CD4-positive, alpha-beta T cell treated with Interferon alpha-2 for 1 hour (primary cell): Measurements from ENCODE around the gene NAP1L4.

Experiments used
- DNase-seq, 2 donors: peaks; one replicate each; pipeline ENCODE4 v3.0.0-alpha.2; 2020 to 2022

Gene NAP1L4

GRCh38 chr11:2991452-2992233, 486 bp downstream of the NAP1L4 start:
- peak in 1 of 2 donors; percentile 33 for DNase-seq

- peak in 1 of 2 donors; percentile 39 for DNase-seq
Observed at GRCh38 chr11:2990617-2991451, 1.3 kb downstream of the NAP1L4 start.

- DNase-seq: no peak
Observed at GRCh38 chr11:2989551-2989950, 2.6 kb downstream of the NAP1L4 start.

GRCh38 chr11:2989006-2989405, 3.1 kb downstream of the NAP1L4 start:
- DNase-seq: peak in 1 of 2 donors; percentile 26

- DNase-seq: peak; percentile 16 to 48
Observed at GRCh38 chr11:2987881-2988861, 4.0 kb downstream of the NAP1L4 start.

GRCh38 chr11:2983908-2984307, 8.2 kb downstream of the NAP1L4 start:
- no peak for DNase-seq

GRCh38 chr11:2982214-2982613, 9.9 kb downstream of the NAP1L4 start:
- DNase-seq: no peak

- DNase-seq: no peak
Observed at GRCh38 chr11:2981130-2981529, 11.0 kb downstream of the NAP1L4 start.

GRCh38 chr11:2980168-2980840, 11.8 kb downstream of the NAP1L4 start:
- no peak for DNase-seq

- no peak for DNase-seq
Observed at GRCh38 chr11:2977113-2977512, 15.0 kb downstream of the NAP1L4 start.

- no peak for DNase-seq
Observed at GRCh38 chr11:2976294-2977063, 15.7 kb downstream of the NAP1L4 start.

GRCh38 chr11:2975594-2975993, 16.5 kb downstream of the NAP1L4 start:
- peak; percentile 55 to 65 for DNase-seq

- no peak for DNase-seq
Observed at GRCh38 chr11:2974272-2974671, 17.9 kb downstream of the NAP1L4 start.

GRCh38 chr11:2968341-2968900, 23.7 kb downstream of the NAP1L4 start:
- DNase-seq: no peak

GRCh38 chr11:2964782-2965181, 27.3 kb downstream of the NAP1L4 start:
- no peak for DNase-seq

GRCh38 chr11:2963761-2964160, 28.4 kb downstream of the NAP1L4 start:
- no peak for DNase-seq

GRCh38 chr11:2963112-2963754, 28.9 kb downstream of the NAP1L4 start:
- DNase-seq: no peak

- DNase-seq: no peak
Observed at GRCh38 chr11:2961080-2961479, 31.0 kb downstream of the NAP1L4 start.

GRCh38 chr11:2960139-2960538, 32.0 kb downstream of the NAP1L4 start:
- DNase-seq: no peak

- no peak for DNase-seq
Observed at GRCh38 chr11:2958251-2958650, 33.9 kb downstream of the NAP1L4 start.
